Breast epithelium (tissue), 3 donors: ENCODE measurements around the gene HCFC1R1.
"Not testable (repeated sequence)": the region's sequence is repeated elsewhere in the genome, so short reads cannot be mapped to it uniquely, and the experiment has no call there.

ENCODE experiments used
- POLR2AphosphoS5 ChIP-seq, 3 donors: sonication (generic); formaldehyde crosslinking; IDR thresholded peaks; one replicate each; pipeline ENCODE4 v1.6.1; 2017; ENCODE audit warnings: antibody characterized with exemption in 3 of 3
- TF ChIP-seq, protein P1 (sequence below), 3 donors: fragments of 450-650 bp; IDR thresholded peaks; one replicate each; pipeline ENCODE4 v1.5.1; 2016 to 2017; ENCODE audit warnings: antibody characterized with exemption in 3 of 3, mild to moderate bottlenecking in 3 of 3, moderate library complexity in 3 of 3

DNA sequence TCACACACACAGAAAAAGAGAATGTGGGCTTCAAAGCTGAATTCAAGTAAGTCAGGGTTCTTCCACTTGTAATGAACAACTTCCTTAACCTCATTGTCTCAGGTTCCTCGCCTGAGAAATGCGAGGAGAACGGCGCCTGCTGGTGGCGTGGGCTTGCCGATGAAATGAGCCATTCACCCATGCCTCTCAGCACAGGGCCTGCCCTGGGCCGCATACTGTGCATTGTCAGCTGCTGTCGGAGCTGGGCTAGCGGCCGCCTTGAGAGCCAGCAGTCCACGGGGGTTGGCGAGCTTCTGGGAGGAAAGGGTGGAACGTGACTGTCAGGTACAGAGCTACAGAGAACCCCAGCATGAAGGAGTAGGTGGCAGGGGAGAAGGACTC is 29.6 kb upstream of the HCFC1R1 start:
- TF ChIP-seq, protein P1, sequence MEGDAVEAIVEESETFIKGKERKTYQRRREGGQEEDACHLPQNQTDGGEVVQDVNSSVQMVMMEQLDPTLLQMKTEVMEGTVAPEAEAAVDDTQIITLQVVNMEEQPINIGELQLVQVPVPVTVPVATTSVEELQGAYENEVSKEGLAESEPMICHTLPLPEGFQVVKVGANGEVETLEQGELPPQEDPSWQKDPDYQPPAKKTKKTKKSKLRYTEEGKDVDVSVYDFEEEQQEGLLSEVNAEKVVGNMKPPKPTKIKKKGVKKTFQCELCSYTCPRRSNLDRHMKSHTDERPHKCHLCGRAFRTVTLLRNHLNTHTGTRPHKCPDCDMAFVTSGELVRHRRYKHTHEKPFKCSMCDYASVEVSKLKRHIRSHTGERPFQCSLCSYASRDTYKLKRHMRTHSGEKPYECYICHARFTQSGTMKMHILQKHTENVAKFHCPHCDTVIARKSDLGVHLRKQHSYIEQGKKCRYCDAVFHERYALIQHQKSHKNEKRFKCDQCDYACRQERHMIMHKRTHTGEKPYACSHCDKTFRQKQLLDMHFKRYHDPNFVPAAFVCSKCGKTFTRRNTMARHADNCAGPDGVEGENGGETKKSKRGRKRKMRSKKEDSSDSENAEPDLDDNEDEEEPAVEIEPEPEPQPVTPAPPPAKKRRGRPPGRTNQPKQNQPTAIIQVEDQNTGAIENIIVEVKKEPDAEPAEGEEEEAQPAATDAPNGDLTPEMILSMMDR (IDR thresholded peaks at IDR 0.05), result not testable (repeated sequence)
- not testable (repeated sequence) for TF ChIP-seq POLR2AphosphoS5 (IDR thresholded peaks at IDR 0.05)
